Keratinocyte (primary cell): ENCODE measurements around the gene MGAT5. TPM values are rescaled to one million over a fixed set of nuclear protein-coding genes. Genes with fewer than 3 reads are reported as not detected.

Source experiments
- DNase-seq: peaks from one replicate; pipeline ENCODE4 v3.0.0-alpha.2; 2011; ENCODE audit warnings: low read depth, missing footprints, low spot score
- FAIRE-seq: peaks from 2 replicates; lab custom pipeline; 2011; peaks lifted over from hg19 to GRCh38; lab: Jason Lieb, UNC
- H2AFZ ChIP-seq: 2 replicates; pipeline ENCODE4 v1.6.0; 2012; ENCODE audit warnings: low read length, control low read depth, inconsistent platforms; ENCODE audit not compliant: control insufficient read depth
- H3K27ac ChIP-seq: 2 replicates; pipeline ENCODE4 v1.5.1; 2011; ENCODE audit warnings: low read length; ENCODE audit not compliant: control insufficient read depth, insufficient read depth
- H3K27me3 ChIP-seq: 3 replicates; pipeline ENCODE4 v1.6.0; 2011; ENCODE audit warnings: low read length; ENCODE audit not compliant: control insufficient read depth, insufficient read depth; ENCODE audit errors: extremely low read depth
- H3K36me3 ChIP-seq, 2 experiments: 2 replicates in 1 of 2; 3 replicates in 1 of 2; pipeline ENCODE4 v1.5.1; 2011; ENCODE audit warnings: low read length in 2 of 2, mild to moderate bottlenecking in 1 of 2; ENCODE audit not compliant: control insufficient read depth in 2 of 2, insufficient read depth in 2 of 2; ENCODE audit errors: extremely low read depth in 1 of 2
- H3K4me1 ChIP-seq: 3 replicates; pipeline ENCODE4 v1.5.1; 2011; ENCODE audit warnings: low read length; ENCODE audit not compliant: control insufficient read depth, insufficient read depth; ENCODE audit errors: extremely low read depth
- H3K4me2 ChIP-seq: 3 replicates; pipeline ENCODE4 v1.6.0; 2011; ENCODE audit warnings: low read depth, low read length; ENCODE audit not compliant: control insufficient read depth, insufficient read depth; ENCODE audit errors: extremely low read depth
- H3K4me3 ChIP-seq, 3 experiments: fragments of 200-600 bp in 1 of 3; sonication (generic) in 1 of 3; 2 replicates in 2 of 3; 3 replicates in 1 of 3; pipeline ENCODE4 v1.5.1; 2011 to 2016; ENCODE audit warnings: low read length in 3 of 3, mild to moderate bottlenecking in 3 of 3, control low read depth in 2 of 3, inconsistent platforms in 1 of 3, low read depth in 1 of 3, mixed read lengths in 1 of 3, mixed run types in 1 of 3, moderate library complexity in 1 of 3; ENCODE audit not compliant: control insufficient read depth in 2 of 3, insufficient read depth in 2 of 3; ENCODE audit errors: extremely low read depth in 1 of 3
- H3K79me2 ChIP-seq: 2 replicates; pipeline ENCODE4 v1.6.0; 2012; ENCODE audit warnings: low read length; ENCODE audit not compliant: control insufficient read depth, insufficient read depth
- H3K9ac ChIP-seq: 3 replicates; pipeline ENCODE4 v1.6.0; 2011; ENCODE audit warnings: low read length; ENCODE audit not compliant: control insufficient read depth, insufficient read depth; ENCODE audit errors: extremely low read depth
- H3K9me1 ChIP-seq: 3 replicates; pipeline ENCODE4 v1.6.0; 2011; ENCODE audit warnings: low read length; ENCODE audit not compliant: control insufficient read depth, insufficient read depth; ENCODE audit errors: extremely low read depth
- H3K9me3 ChIP-seq: 2 replicates; pipeline ENCODE4 v1.5.1; 2012; ENCODE audit warnings: low read depth, low read length; ENCODE audit not compliant: control insufficient read depth
- H4K20me1 ChIP-seq: 3 replicates; pipeline ENCODE4 v1.6.0; 2011; ENCODE audit warnings: low read length; ENCODE audit not compliant: control insufficient read depth, insufficient read depth; ENCODE audit errors: extremely low read depth
- CTCF ChIP-seq, 3 experiments: IDR thresholded peaks in 1 of 3; conservative IDR thresholded peaks in 1 of 3; optimal IDR thresholded peaks in 1 of 3; 2 replicates in 2 of 3; 3 replicates in 1 of 3; pipeline versions ENCODE3 to v1.5.1; 2011; ENCODE audit warnings: low read length in 3 of 3, mild to moderate bottlenecking in 3 of 3, moderate library complexity in 2 of 3, control low read depth in 1 of 3, inconsistent platforms in 1 of 3; ENCODE audit not compliant: insufficient read depth in 2 of 3; ENCODE audit errors: extremely low read depth in 1 of 3
- EZH2 ChIP-seq: IDR thresholded peaks from one replicate; pipeline ENCODE4 v1.6.1; 2012; ENCODE audit warnings: inconsistent platforms, mild to moderate bottlenecking, low read length, moderate library complexity
- dilution Hi-C: fragments of 300-500 bp; cut with MboI; formaldehyde crosslinking; loops from one replicate; pipeline ENCODE4 v1.7.0; 2020; ENCODE audit warnings: low sequenced_read_pairs; ENCODE audit not compliant: extremely low pct_ligation_motif_present
- polyA plus RNA-seq, 5 experiments: library from polyadenylated mRNA; depleted of rRNA in 3 of 5; stranded (reverse) in 3 of 5; stranded (forward) in 1 of 5; unstranded in 1 of 5; fragments of >200 nt; gene quantifications; 1 replicate in 1 of 5; 2 replicates in 3 of 5; 3 replicates in 1 of 5; pipeline versions ENCODE4 v1.2.1 to v1.2.3, GENCODE V29; 2011 to 2012; ENCODE audit warnings: missing spikeins in 2 of 5, low read depth in 1 of 5, low replicate concordance in 1 of 5

Gene MGAT5
- polyA plus RNA-seq, 1 donor (not counting 4 experiments of a cell fraction or from before 2014, with no cell fraction given), result 23.0 TPM

GRCh38 chr2:134396493-134396892 lies 142.6 kb downstream of the MGAT5 start:
- Histone ChIP-seq H2AFZ (no peak overlapping the region), H3K9ac (no peak overlapping the region), H4K20me1 (no peaks in the 10 kb centered on the region), H3K4me1 (peaks cover 35% of the 10 kb centered on the region), H3K9me1 (no peaks in the 10 kb centered on the region), H3K4me2 (no peak overlapping the region), H3K9me3 (no peaks in the 10 kb centered on the region), H3K27ac (no peak overlapping the region), H3K27me3 (no peaks in the 10 kb centered on the region), H3K79me2 (no peaks in the 10 kb centered on the region), H3K36me3 (peaks cover 4 to 5% of the 10 kb centered on the region in 2 experiments), H3K4me3 (no peak overlapping the region)
- dilution Hi-C loops, result no loop called here
- DNase-seq (no peak), FAIRE-seq (no peak)
- TF ChIP-seq CTCF (optimal IDR thresholded peaks at IDR 0.05 in 1 of 3, IDR thresholded peaks at IDR 0.05 in 1 of 3, conservative IDR thresholded peaks at IDR 0.05 in 1 of 3; ENCODE audit: extremely low read depth in 1 of 3, insufficient read depth in 2 of 3, low read length in 3 of 3) (no peak), EZH2 (no peak)

- H3K9me3 ChIP-seq, result no peaks in the 10 kb centered on the region
- H3K36me3 ChIP-seq, result peaks cover 4 to 5% of the 10 kb centered on the region in 2 experiments
- no peaks in the 10 kb centered on the region for H3K79me2 ChIP-seq
- TF ChIP-seq CTCF (optimal IDR thresholded peaks at IDR 0.05 in 1 of 3, IDR thresholded peaks at IDR 0.05 in 1 of 3, conservative IDR thresholded peaks at IDR 0.05 in 1 of 3; ENCODE audit: extremely low read depth in 1 of 3, insufficient read depth in 2 of 3, low read length in 3 of 3) (peak in 1 of 3 experiments; percentile 18), EZH2 (no peak)
- peaks cover 29% of the 10 kb centered on the region for H3K4me1 ChIP-seq
- no peaks in the 10 kb centered on the region for H4K20me1 ChIP-seq
- FAIRE-seq (no peak), DNase-seq (no peak)
- no peaks in the 10 kb centered on the region for H3K9me1 ChIP-seq
- H3K4me3 ChIP-seq, result no peak overlapping the region
- H2AFZ ChIP-seq, result no peak overlapping the region
- dilution Hi-C loops, result no loop called here
- H3K4me2 ChIP-seq, result no peak overlapping the region
- no peak overlapping the region for H3K27ac ChIP-seq
- no peaks in the 10 kb centered on the region for H3K27me3 ChIP-seq
- no peak overlapping the region for H3K9ac ChIP-seq
Measured at GRCh38 chr2:134397146-134397896, 143.4 kb downstream of the MGAT5 start.
